Fibroblast of mammary gland (primary cell): ENCODE results near the gene FUZ.
A peak's percentile ranks its signal among the peaks of the same experiment; 100 is the strongest.

Experiments
- DNase-seq: peaks from one replicate; pipeline ENCODE4 v3.0.0-alpha.2; 2010; ENCODE audit warnings: low read depth
- H3K4me3 ChIP-seq: 2 replicates; pipeline ENCODE4 v1.5.1; 2011; ENCODE audit warnings: low read depth, mild to moderate bottlenecking, low read length, moderate library complexity; ENCODE audit not compliant: control insufficient read depth
- CTCF ChIP-seq: conservative IDR thresholded peaks from 2 replicates; pipeline ENCODE4 v1.5.1; 2011; ENCODE audit warnings: low read depth, low read length, inconsistent platforms; ENCODE audit not compliant: control insufficient read depth, insufficient read depth

Gene FUZ

GRCh38 chr19:49809941-49810389 is 3.1 kb downstream of the FUZ start:
- TF ChIP-seq CTCF: no peak
- no peak overlapping the region for H3K4me3 ChIP-seq
- DNase-seq: no peak

GRCh38 chr19:49809160-49809940 is 3.7 kb downstream of the FUZ start:
- TF ChIP-seq CTCF: no peak
- H3K4me3 ChIP-seq: peak overlapping the region; percentile 56
- no peak for DNase-seq

- peak overlapping the region; percentile 56 for H3K4me3 ChIP-seq
- peak; percentile 71 for DNase-seq
- no peak for TF ChIP-seq CTCF
Observed at GRCh38 chr19:49808711-49809159, 4.4 kb downstream of the FUZ start.

- no peak overlapping the region for H3K4me3 ChIP-seq
- TF ChIP-seq CTCF: no peak
- DNase-seq: no peak
Observed at GRCh38 chr19:49807904-49808675, 5.0 kb downstream of the FUZ start.

- DNase-seq: no peak
- TF ChIP-seq CTCF: no peak
- no peak overlapping the region for H3K4me3 ChIP-seq
Observed at GRCh38 chr19:49807058-49807903, 5.8 kb downstream of the FUZ start.

GRCh38 chr19:49806620-49806959 is 6.5 kb downstream of the FUZ start:
- no peak overlapping the region for H3K4me3 ChIP-seq
- no peak for DNase-seq
- no peak for TF ChIP-seq CTCF
